ENCODE data around the gene PRKCQ.

PRKCQ gene

GRCh38 chr10:6499974-6500373 lies 80.1 kb downstream of the PRKCQ start:
- Histone ChIP-seq H3K4me3 (no peak overlapping the region), H3K27ac (no peak overlapping the region)
- TF ChIP-seq CTCF (IDR thresholded peaks at IDR 0.05) = no peak
- DNase-seq (ENCODE audit: low spot score) = no peak

- DNase-seq (ENCODE audit: low spot score) = no peak
- no peak for TF ChIP-seq CTCF (IDR thresholded peaks at IDR 0.05)
- Histone ChIP-seq H3K27ac (no peak overlapping the region), H3K4me3 (no peak overlapping the region)
These were observed 81.3 kb downstream of the PRKCQ start for GRCh38 chr10:6498771-6499170.

GRCh38 chr10:6497620-6498019 lies 82.5 kb downstream of the PRKCQ start:
- Histone ChIP-seq H3K4me3 (no peak overlapping the region), H3K27ac (no peak overlapping the region)
- no peak for DNase-seq (ENCODE audit: low spot score)
- TF ChIP-seq CTCF (IDR thresholded peaks at IDR 0.05) = no peak

- no peak for DNase-seq (ENCODE audit: low spot score)
- Histone ChIP-seq H3K27ac (no peak overlapping the region), H3K4me3 (no peak overlapping the region)
- TF ChIP-seq CTCF (IDR thresholded peaks at IDR 0.05) = no peak
These were observed 85.0 kb downstream of the PRKCQ start for GRCh38 chr10:6494936-6495592.

- Histone ChIP-seq H3K4me3 (no peak overlapping the region), H3K27ac (no peak overlapping the region)
- DNase-seq (ENCODE audit: low spot score) = no peak
- TF ChIP-seq CTCF (IDR thresholded peaks at IDR 0.05) = no peak
These were observed 85.6 kb downstream of the PRKCQ start for GRCh38 chr10:6494442-6494819.

- no peak for DNase-seq (ENCODE audit: low spot score)
- no peak overlapping the region for H3K27ac ChIP-seq
- no peak for TF ChIP-seq CTCF (IDR thresholded peaks at IDR 0.05)
- H3K4me3 ChIP-seq = no peak overlapping the region
These were observed 86.3 kb downstream of the PRKCQ start for GRCh38 chr10:6493521-6494441.

- no peak for DNase-seq (ENCODE audit: low spot score)
- Histone ChIP-seq H3K4me3 (no peak overlapping the region), H3K27ac (no peak overlapping the region)
- no peak for TF ChIP-seq CTCF (IDR thresholded peaks at IDR 0.05)
These were observed 87.2 kb downstream of the PRKCQ start for GRCh38 chr10:6492896-6493295.

Measured in coronary artery (tissue), 2 donors.